ENCODE results near the gene CPED1. TPM values are rescaled to one million over a fixed set of nuclear protein-coding genes. Genes with fewer than 3 reads are reported as not detected.
A peak's percentile ranks its signal among the peaks of the same experiment; 100 is the strongest.
"Not testable (repeated sequence)": the region's sequence is repeated elsewhere in the genome, so short reads cannot be mapped to it uniquely, and the experiment has no call there.

CPED1 gene
- total RNA-seq, 6 donors from 2014 or later: 12.9 to 31.6 (median 18.1) TPM

GRCh38 chr7:121001234-121001906 is 12.9 kb downstream of the CPED1 start:
- no peak for ATAC-seq (ENCODE audit: low FRiP score in 2 of 2)
- WGBS, 2 donors: 64 to 67% methylated on average over 3 of the region's 3 CpGs
- H3K27ac ChIP-seq: no peak overlapping the region
- H3K4me1 ChIP-seq: peaks cover 10 to 32% (median 21%) of the 10 kb centered on the region in 4 donors
- H3K9me3 ChIP-seq: no peaks in the 10 kb centered on the region
- no peaks in the 10 kb centered on the region for H3K36me3 ChIP-seq
- no peaks in the 10 kb centered on the region for H3K27me3 ChIP-seq
- H3K4me3 ChIP-seq: no peak overlapping the region
- TF ChIP-seq CTCF (IDR thresholded peaks at IDR 0.05): no peak
- TF ChIP-seq POLR2AphosphoS5 (IDR thresholded peaks at IDR 0.05): no peak
- no peak for TF ChIP-seq POLR2A (IDR thresholded peaks at IDR 0.05)
- no peak for TF ChIP-seq EP300 (IDR thresholded peaks at IDR 0.05)
- DNase-seq: no peak

DNA sequence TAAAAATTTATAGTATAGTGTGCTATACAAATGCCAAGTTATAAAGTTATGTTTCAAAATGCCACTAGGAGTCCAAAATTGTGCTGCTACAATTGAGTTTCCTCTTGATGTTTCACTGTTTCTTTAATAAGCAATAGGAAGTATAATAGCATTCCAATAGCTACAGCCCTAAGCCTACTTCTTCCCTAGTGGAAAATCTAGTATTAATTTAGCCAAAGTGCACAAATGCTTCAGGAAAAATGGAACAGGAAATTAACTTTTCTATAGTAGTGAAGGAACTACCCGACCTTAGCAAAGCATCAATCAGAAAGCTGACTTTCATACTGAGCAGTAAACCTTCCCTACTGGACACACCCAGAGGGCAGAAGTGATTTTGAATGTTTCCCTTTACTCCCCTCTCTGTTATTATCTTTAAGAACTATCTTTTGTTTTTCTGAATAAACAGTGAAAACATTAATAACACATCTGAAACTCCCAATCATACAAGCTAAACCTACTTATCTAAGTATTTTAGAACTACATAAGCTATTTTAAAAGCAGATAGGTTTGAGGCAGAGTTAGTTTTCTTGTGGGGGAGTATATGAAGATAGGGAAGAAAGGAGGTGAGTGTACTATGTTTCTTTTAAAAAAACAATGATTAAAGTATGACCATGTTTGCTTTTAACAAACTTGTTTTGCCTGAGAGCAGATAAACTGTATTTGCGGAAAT is 13.7 kb downstream of the CPED1 start:
- ATAC-seq (ENCODE audit: low FRiP score in 2 of 2) (no peak), DNase-seq (no peak)
- WGBS, 2 donors: 55 to 59% methylated on average over 2 of the region's 2 CpGs
- Histone ChIP-seq H3K27me3 (no peaks in the 10 kb centered on the region), H3K4me1 (peaks cover 6 to 32% (median 23%) of the 10 kb centered on the region in 4 donors), H3K36me3 (no peaks in the 10 kb centered on the region), H3K4me3 (no peak overlapping the region), H3K27ac (peak overlapping the region in 1 of 4 donors; percentile 15), H3K9me3 (no peaks in the 10 kb centered on the region)
- TF ChIP-seq POLR2AphosphoS5 (IDR thresholded peaks at IDR 0.05) (no peak), EP300 (IDR thresholded peaks at IDR 0.05) (no peak), POLR2A (IDR thresholded peaks at IDR 0.05) (no peak), CTCF (IDR thresholded peaks at IDR 0.05) (no peak)

- H3K9me3 ChIP-seq: no peaks in the 10 kb centered on the region
- no peak for ATAC-seq (ENCODE audit: low FRiP score in 2 of 2)
- no peaks in the 10 kb centered on the region for H3K27me3 ChIP-seq
- 79% methylated on average over 5 of the region's 5 CpGs for WGBS, 2 donors
- TF ChIP-seq POLR2A (IDR thresholded peaks at IDR 0.05) (no peak), POLR2AphosphoS5 (IDR thresholded peaks at IDR 0.05) (no peak), EP300 (IDR thresholded peaks at IDR 0.05) (no peak), CTCF (IDR thresholded peaks at IDR 0.05) (no peak)
- no peaks in the 10 kb centered on the region for H3K36me3 ChIP-seq
- H3K4me3 ChIP-seq: no peak overlapping the region
- peaks cover 6 to 32% (median 21%) of the 10 kb centered on the region in 4 donors for H3K4me1 ChIP-seq
- H3K27ac ChIP-seq: no peak overlapping the region
- DNase-seq: no peak
These were observed 14.3 kb downstream of the CPED1 start for GRCh38 chr7:121002757-121003200.

- no peaks in the 10 kb centered on the region for H3K36me3 ChIP-seq
- TF ChIP-seq CTCF (IDR thresholded peaks at IDR 0.05): no peak
- no peak for TF ChIP-seq EP300 (IDR thresholded peaks at IDR 0.05)
- no peak overlapping the region for H3K27ac ChIP-seq
- peak in 1 of 2 donors; percentile 27 for ATAC-seq (ENCODE audit: low FRiP score in 2 of 2)
- WGBS, 2 donors: 70 to 74% methylated on average over 5 of the region's 5 CpGs
- no peak overlapping the region for H3K4me3 ChIP-seq
- H3K27me3 ChIP-seq: no peaks in the 10 kb centered on the region
- no peaks in the 10 kb centered on the region for H3K9me3 ChIP-seq
- DNase-seq: no peak
- H3K4me1 ChIP-seq: peaks cover 6 to 26% (median 17%) of the 10 kb centered on the region in 4 donors
These were observed 15.6 kb downstream of the CPED1 start for GRCh38 chr7:121003986-121004685.

DNA sequence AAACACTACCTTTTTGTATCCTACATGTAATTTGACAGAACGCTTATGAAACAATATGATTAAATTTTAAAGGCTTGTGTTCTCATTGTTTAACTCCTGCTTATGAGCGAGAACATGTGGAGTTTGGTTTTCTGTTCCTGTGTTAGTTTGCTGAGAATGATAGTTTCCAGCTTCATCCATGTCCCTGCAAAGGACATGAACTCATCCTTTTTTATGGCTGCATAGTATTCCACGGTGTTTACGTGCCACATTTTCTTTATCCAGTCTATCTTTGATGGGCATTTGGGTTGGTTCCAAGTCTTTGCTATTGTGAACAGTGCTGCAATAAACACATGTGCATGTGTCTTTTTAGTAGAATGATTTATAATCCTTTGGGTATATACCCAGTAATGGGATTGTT is 16.5 kb downstream of the CPED1 start:
- H3K27ac ChIP-seq; DNase-seq; ATAC-seq (ENCODE audit: low FRiP score in 2 of 2); H3K27me3 ChIP-seq; H3K4me3 ChIP-seq; H3K36me3 ChIP-seq; H3K9me3 ChIP-seq: not testable (repeated sequence)
- peaks cover 0 to 18% (median 12%) of the 10 kb centered on the region in 4 donors for H3K4me1 ChIP-seq
- WGBS, 2 donors: 94 to 97% methylated on average over 4 of the region's 4 CpGs

All from upper lobe of left lung (tissue), 6 donors.